ENCODE data around the gene AP4S1.

AP4S1 gene

DNA sequence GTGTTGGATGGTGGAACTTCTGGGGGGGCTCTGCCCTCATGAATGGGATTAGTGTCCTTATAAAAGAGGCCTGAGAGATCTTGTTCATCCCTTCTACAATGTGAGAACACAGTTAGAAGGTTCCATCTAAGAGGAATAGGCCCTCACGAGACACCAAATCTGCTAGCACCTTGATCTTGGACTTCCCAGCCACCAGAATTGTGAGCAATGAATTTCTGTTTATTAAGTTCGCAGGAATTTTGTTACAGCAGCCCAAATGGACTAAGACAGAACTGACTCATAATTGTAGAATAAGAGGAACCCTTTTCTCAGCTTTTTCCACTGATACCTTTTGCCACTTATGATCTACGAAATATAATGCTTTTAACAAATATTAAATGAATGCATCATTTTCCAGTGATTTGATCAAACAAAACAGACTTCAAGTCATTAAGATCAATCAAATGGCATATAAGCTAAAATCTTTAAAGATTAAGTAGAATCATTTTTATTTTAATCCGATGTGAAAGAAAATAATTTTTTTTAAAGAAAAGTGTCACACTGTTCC, 113.9 kb downstream of the AP4S1 start:
- no peak for DNase-seq

GRCh38 chr14:31142455-31143087, 117.1 kb downstream of the AP4S1 start:
- no peak for DNase-seq
